ENCODE data around the gene TUBA1A.
"Not testable (repeated sequence)": the region's sequence is repeated elsewhere in the genome, so short reads cannot be mapped to it uniquely, and the experiment has no call there.

TUBA1A gene

GRCh38 chr12:49220972-49221371 is 32.1 kb upstream of the TUBA1A start:
- H3K4me3 ChIP-seq (ENCODE audit: control insufficient read depth, low read depth, low read length), result no peak overlapping the region
- no peak for TF ChIP-seq CTCF (conservative IDR thresholded peaks at IDR 0.05; ENCODE audit: control insufficient read depth, insufficient read depth, low read depth, low read length)
- no peak for DNase-seq (ENCODE audit: low read depth)

- DNase-seq (ENCODE audit: low read depth), result no peak
- no peak for TF ChIP-seq CTCF (conservative IDR thresholded peaks at IDR 0.05; ENCODE audit: control insufficient read depth, insufficient read depth, low read depth, low read length)
- no peak overlapping the region for H3K4me3 ChIP-seq (ENCODE audit: control insufficient read depth, low read depth, low read length)
These were observed 30.6 kb upstream of the TUBA1A start for GRCh38 chr12:49219417-49220026.

GRCh38 chr12:49212572-49212971 is 23.7 kb upstream of the TUBA1A start:
- no peak for TF ChIP-seq CTCF (conservative IDR thresholded peaks at IDR 0.05; ENCODE audit: control insufficient read depth, insufficient read depth, low read depth, low read length)
- no peak for DNase-seq (ENCODE audit: low read depth)
- H3K4me3 ChIP-seq (ENCODE audit: control insufficient read depth, low read depth, low read length), result no peak overlapping the region

- not testable (repeated sequence) for DNase-seq (ENCODE audit: low read depth); H3K4me3 ChIP-seq (ENCODE audit: control insufficient read depth, low read depth, low read length)
These were observed 21.8 kb upstream of the TUBA1A start for GRCh38 chr12:49210703-49211102.

GRCh38 chr12:49208676-49209075 is 19.8 kb upstream of the TUBA1A start:
- no peak for TF ChIP-seq CTCF (conservative IDR thresholded peaks at IDR 0.05; ENCODE audit: control insufficient read depth, insufficient read depth, low read depth, low read length)
- no peak for DNase-seq (ENCODE audit: low read depth)
- H3K4me3 ChIP-seq (ENCODE audit: control insufficient read depth, low read depth, low read length), result no peak overlapping the region

- no peak for DNase-seq (ENCODE audit: low read depth)
- no peak for TF ChIP-seq CTCF (conservative IDR thresholded peaks at IDR 0.05; ENCODE audit: control insufficient read depth, insufficient read depth, low read depth, low read length)
- H3K4me3 ChIP-seq (ENCODE audit: control insufficient read depth, low read depth, low read length), result no peak overlapping the region
These were observed 19.3 kb upstream of the TUBA1A start for GRCh38 chr12:49208146-49208545.

- DNase-seq (ENCODE audit: low read depth), result no peak
- H3K4me3 ChIP-seq (ENCODE audit: control insufficient read depth, low read depth, low read length), result no peak overlapping the region
- TF ChIP-seq CTCF (conservative IDR thresholded peaks at IDR 0.05; ENCODE audit: control insufficient read depth, insufficient read depth, low read depth, low read length), result no peak
These were observed 17.5 kb upstream of the TUBA1A start for GRCh38 chr12:49206389-49206788.

Data from fibroblast of mammary gland (primary cell).